ENCODE data around the gene NAP1L4. TPM values are rescaled to one million over a fixed set of nuclear protein-coding genes. Genes with fewer than 3 reads are reported as not detected.

Gene NAP1L4
- total and polyA plus RNA-seq, 2 of the 8 experiments (the other 6 are each of a cell fraction or from before 2014, with no cell fraction given) = 75.8 to 194 TPM

DNA sequence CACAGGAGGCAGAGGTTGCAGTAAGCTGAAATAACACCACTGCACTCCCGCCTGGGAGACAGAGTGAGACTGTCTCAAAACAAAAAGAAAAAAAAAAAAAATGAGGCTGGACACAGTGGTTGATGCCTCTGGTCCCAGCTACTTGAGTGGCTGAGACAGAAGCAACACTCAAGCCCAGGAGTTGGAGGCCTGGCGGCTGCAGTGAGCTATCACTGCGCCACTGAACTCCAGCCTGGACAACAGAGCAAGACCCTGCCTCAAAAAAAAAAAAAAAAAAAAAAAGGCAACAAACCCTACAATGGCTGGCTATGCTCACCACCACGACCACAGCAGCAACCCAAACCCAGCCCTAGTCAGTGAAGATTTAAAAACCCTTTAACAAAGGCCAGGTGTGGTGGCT is 8.2 kb downstream of the NAP1L4 start:
- H4K20me1 ChIP-seq (replicated peaks in 1 of 2; ENCODE audit: control insufficient read depth in 1 of 2, insufficient read depth in 2 of 2, low read length in 2 of 2) = peaks cover 18 to 32% of the 10 kb centered on the region in 2 experiments
- FAIRE-seq (no peak), DNase-seq (ENCODE audit: low read depth in 1 of 2, low spot score in 2 of 2) (no peak)
- no peak overlapping the region for H4K5ac ChIP-seq (ENCODE audit: insufficient read length, low read depth, low read length)
- no peaks in the 10 kb centered on the region for H3K23me2 ChIP-seq (ENCODE audit: low read depth, low read length)
- no peak for TF ChIP-seq RFX5 (IDR thresholded peaks at IDR 0.05; ENCODE audit: borderline replicate concordance, low read depth, low read length)
- H3K27me3 ChIP-seq (replicated peaks in 1 of 4; ENCODE audit: control insufficient read depth in 3 of 4, extremely low read depth in 1 of 4, insufficient read depth in 3 of 4, low read length in 3 of 4) = no peaks in the 10 kb centered on the region
- 100% methylated on average over 4 of the region's 4 CpGs; no CpG with 5 or more reads in 1 of the 2 experiments for WGBS, 2 experiments (ENCODE audit: extremely low coverage in 1 of 2, insufficient coverage in 1 of 2, insufficient read length in 1 of 2, insufficient replicate concordance in 2 of 2, low coverage in 1 of 2, low lambda C conversion rate in 2 of 2, missing lambda C conversion rate in 1 of 2)
- no peak overlapping the region for H2BK12ac ChIP-seq (ENCODE audit: low read depth, low read length)
- H4K91ac ChIP-seq (replicated peaks; ENCODE audit: insufficient read length, low read length) = no peak overlapping the region
- no peak overlapping the region for H4K8ac ChIP-seq (ENCODE audit: extremely low read depth, insufficient read depth, low read length)
- H3K9me3 ChIP-seq (ENCODE audit: insufficient read depth in 2 of 2, low read depth in 1 of 2, low read length in 1 of 2) = no peaks in the 10 kb centered on the region
- no peak overlapping the region for H2BK5ac ChIP-seq (ENCODE audit: low read depth, low read length)
- peaks cover 0 to 13% (median 3%) of the 10 kb centered on the region in 4 experiments; a peak in 4 of 8 replicates for H3K36me3 ChIP-seq (ENCODE audit: control insufficient read depth in 2 of 4, insufficient read depth in 4 of 4, low read length in 3 of 4)
- H3K23ac ChIP-seq (ENCODE audit: insufficient read length) = no peak overlapping the region
- H2AFZ ChIP-seq (ENCODE audit: low read length) = no peak overlapping the region
- no peak overlapping the region for H2BK120ac ChIP-seq (replicated peaks; ENCODE audit: low read depth, low read length)
- H3K79me1 ChIP-seq (ENCODE audit: low read depth, low read length) = peaks cover 11% of the 10 kb centered on the region
- ChIA-PET CTCF (ENCODE audit: partially characterized antibody) (interaction anchor here (0.7 to 1.4 kb wide), 4 partner anchors 9 to 540 kb away, joined by 3 read pairs; partner anchors contain the start of gene TRPM5), POLR2A (ENCODE audit: partially characterized antibody) (interaction anchor here (0.6 kb wide), 2 partner anchors 43 to 631 kb away, joined by 4 read pairs; no protein-coding TSS in a partner anchor)
- no peak overlapping the region for H3K56ac ChIP-seq (replicated peaks; ENCODE audit: insufficient read length, low read depth, low read length)
- H3K4me3 ChIP-seq (ENCODE audit: extremely low read depth in 1 of 4, insufficient read depth in 2 of 4, low read depth in 3 of 4, low read length in 4 of 4) = no peak overlapping the region
- no peak overlapping the region for H2BK20ac ChIP-seq (ENCODE audit: low read length)
- H3K9ac ChIP-seq (replicated peaks in 1 of 4; ENCODE audit: extremely low read depth in 1 of 4, low read depth in 3 of 4, low read length in 3 of 4) = no peak overlapping the region
- H3K14ac ChIP-seq (ENCODE audit: insufficient read length) = no peak overlapping the region
- H3K4ac ChIP-seq (replicated peaks; ENCODE audit: insufficient read length, low read depth, low read length) = no peak overlapping the region
- no peak overlapping the region for H2BK15ac ChIP-seq (ENCODE audit: low read length)
- peaks cover 2 to 8% (median 5%) of the 10 kb centered on the region in 4 experiments; a peak in 6 of 7 replicates for H3K4me1 ChIP-seq (replicated peaks in 1 of 4; ENCODE audit: control insufficient read depth in 3 of 4, insufficient read depth in 4 of 4, low read length in 3 of 4)
- H3K18ac ChIP-seq (ENCODE audit: extremely low read depth, low read length) = no peak overlapping the region
- no peak overlapping the region for H3K27ac ChIP-seq (ENCODE audit: low read depth, low read length)
- H3K79me2 ChIP-seq (ENCODE audit: control insufficient read depth in 1 of 2, insufficient read depth in 2 of 2, low read length in 2 of 2) = peaks cover 67 to 98% of the 10 kb centered on the region in 2 experiments
- no peak overlapping the region for H3K4me2 ChIP-seq (ENCODE audit: insufficient read depth in 1 of 2, low read depth in 2 of 2, low read length in 2 of 2)
- no peak overlapping the region for H2AK5ac ChIP-seq (ENCODE audit: low read depth, low read length)

Measured in H1 (cell line).